Measurements from ENCODE around the gene ENTPD6. TPM values are rescaled to one million over a fixed set of nuclear protein-coding genes. Genes with fewer than 3 reads are reported as not detected.

The ENTPD6 gene
- total RNA-seq, 1 donor from 2014 or later = 73.4 TPM

DNA sequence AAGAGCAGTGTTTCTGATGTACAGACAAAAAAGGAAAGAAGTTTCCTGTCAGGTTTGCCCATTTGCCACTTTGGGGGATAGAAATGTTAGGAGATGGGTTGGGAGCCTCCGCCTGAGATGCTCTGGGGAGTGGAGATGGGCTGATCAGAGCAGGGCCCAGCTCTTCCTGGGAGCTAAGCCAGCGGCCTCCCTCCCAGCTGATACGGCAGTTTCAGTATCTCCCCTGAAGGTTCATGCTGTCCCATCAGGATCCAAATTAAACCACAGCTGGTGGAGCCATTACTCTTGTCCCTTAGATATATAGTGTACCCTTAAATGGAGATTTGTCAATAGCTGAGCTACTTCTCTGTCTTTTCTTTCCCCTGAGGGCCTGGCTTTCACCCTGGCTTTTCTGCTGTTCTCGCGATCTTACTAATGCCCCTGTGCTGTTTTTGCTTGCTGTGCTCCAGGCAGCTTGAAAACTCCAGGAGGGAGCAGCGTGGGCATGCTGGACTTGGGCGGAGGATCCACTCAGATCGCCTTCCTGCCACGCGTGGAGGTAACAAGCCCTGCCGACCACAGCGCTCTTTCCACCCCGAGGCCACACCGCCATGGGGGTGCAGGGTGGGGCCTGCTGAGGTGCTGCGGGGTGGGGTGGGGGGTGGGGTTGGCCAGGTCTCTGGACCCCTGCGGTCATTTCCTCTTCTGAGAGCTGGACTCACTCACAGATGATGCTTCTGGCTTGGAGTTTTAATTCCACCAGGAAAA lies 20.9 kb downstream of the ENTPD6 start:
- no peaks in the 10 kb centered on the region for H3K4me1 Mint-ChIP-seq
- H3K27ac Mint-ChIP-seq (ENCODE audit: unreplicated experiment) = no peak overlapping the region

DNA sequence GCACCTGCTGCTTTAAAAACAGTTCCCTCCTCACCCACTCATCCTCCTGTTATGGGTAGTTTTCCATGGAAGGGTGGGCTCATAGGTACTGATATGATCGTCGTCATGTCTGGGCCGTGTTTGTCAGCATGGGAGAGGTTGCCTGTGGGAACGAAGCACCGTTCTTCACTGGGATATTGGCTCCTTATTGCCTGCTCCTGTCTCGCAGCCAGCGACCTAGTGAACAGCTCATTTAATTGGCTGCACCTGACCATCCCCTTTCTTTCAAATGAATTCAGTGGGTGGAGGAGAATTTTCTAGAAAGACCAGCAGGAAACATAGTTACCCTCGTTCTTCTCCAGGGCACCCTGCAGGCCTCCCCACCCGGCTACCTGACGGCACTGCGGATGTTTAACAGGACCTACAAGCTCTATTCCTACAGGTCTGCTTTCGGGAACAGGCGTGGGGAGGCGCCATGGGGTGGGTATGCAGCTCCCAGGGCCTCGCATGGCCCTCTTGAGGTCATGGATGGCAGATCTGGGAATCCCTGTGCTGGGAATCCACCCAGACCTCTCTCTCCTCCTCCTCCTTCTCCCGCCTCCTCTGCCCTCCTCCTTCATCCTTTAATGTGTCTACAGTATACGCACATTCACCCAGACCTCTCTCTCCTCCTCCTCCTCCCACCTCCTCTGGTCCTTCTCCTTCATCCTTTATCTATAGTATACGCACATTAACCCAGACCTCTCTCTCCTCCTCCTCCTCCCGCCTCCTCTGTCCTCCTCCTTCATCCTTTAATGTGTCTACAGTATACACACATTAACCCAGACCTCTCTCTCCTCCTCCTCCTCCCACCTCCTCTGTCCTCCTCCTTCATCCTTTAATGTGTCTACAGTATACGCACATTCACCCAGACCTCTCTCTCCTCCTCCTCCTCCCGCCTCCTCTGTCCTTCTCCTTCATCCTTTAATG lies 21.9 kb downstream of the ENTPD6 start:
- Mint-ChIP-seq H3K36me3 (ENCODE audit: low read depth) (no peaks in the 10 kb centered on the region), H3K9me3 (no peaks in the 10 kb centered on the region), H3K27ac (ENCODE audit: unreplicated experiment) (peak overlapping the region; percentile 50), H3K4me3 (no peak overlapping the region), H3K4me1 (no peaks in the 10 kb centered on the region), H3K27me3 (ENCODE audit: low read depth) (no peaks in the 10 kb centered on the region)
- no peak for DNase-seq (ENCODE audit: low read depth, low spot score)
- TF ChIP-seq, protein P1, sequence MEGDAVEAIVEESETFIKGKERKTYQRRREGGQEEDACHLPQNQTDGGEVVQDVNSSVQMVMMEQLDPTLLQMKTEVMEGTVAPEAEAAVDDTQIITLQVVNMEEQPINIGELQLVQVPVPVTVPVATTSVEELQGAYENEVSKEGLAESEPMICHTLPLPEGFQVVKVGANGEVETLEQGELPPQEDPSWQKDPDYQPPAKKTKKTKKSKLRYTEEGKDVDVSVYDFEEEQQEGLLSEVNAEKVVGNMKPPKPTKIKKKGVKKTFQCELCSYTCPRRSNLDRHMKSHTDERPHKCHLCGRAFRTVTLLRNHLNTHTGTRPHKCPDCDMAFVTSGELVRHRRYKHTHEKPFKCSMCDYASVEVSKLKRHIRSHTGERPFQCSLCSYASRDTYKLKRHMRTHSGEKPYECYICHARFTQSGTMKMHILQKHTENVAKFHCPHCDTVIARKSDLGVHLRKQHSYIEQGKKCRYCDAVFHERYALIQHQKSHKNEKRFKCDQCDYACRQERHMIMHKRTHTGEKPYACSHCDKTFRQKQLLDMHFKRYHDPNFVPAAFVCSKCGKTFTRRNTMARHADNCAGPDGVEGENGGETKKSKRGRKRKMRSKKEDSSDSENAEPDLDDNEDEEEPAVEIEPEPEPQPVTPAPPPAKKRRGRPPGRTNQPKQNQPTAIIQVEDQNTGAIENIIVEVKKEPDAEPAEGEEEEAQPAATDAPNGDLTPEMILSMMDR (conservative IDR thresholded peaks at IDR 0.05) = no peak

More for the DNA sequence above, 20.9 kb downstream of the ENTPD6 start:
- Mint-ChIP-seq H3K36me3 (ENCODE audit: low read depth) (peaks cover 3% of the 10 kb centered on the region), H3K9me3 (no peaks in the 10 kb centered on the region), H3K27me3 (ENCODE audit: low read depth) (no peaks in the 10 kb centered on the region), H3K4me3 (no peak overlapping the region)
- DNase-seq (ENCODE audit: low read depth, low spot score) = no peak
- TF ChIP-seq, protein P1 (conservative IDR thresholded peaks at IDR 0.05) = no peak

DNA sequence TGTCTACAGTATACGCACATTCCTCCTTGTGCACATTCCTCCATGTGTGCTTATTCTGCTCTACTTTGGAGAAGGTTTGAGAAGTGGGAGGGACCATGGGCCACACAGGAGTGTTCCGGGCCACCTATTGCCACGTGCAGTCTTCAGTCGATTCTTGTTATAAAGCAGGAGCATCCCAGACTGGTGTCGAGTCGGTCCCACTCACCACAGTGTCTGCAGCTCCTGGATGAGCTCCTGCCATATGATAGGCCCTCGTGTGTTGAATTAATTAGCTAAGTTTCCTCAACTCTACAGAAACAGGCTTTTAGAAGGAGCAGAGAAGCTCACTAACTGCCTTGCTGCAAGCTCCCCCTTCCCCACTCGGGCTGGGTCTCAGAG lies 22.6 kb downstream of the ENTPD6 start:
- H3K36me3 Mint-ChIP-seq (ENCODE audit: low read depth) = no peaks in the 10 kb centered on the region
- H3K9me3 Mint-ChIP-seq = no peaks in the 10 kb centered on the region
- TF ChIP-seq, protein P1 (conservative IDR thresholded peaks at IDR 0.05) = no peak
- peaks cover 2% of the 10 kb centered on the region for H3K4me1 Mint-ChIP-seq
- H3K4me3 Mint-ChIP-seq = no peak overlapping the region
- no peak for DNase-seq (ENCODE audit: low read depth, low spot score)
- no peaks in the 10 kb centered on the region for H3K27me3 Mint-ChIP-seq (ENCODE audit: low read depth)
- peak overlapping the region; percentile 50 for H3K27ac Mint-ChIP-seq (ENCODE audit: unreplicated experiment)

DNA sequence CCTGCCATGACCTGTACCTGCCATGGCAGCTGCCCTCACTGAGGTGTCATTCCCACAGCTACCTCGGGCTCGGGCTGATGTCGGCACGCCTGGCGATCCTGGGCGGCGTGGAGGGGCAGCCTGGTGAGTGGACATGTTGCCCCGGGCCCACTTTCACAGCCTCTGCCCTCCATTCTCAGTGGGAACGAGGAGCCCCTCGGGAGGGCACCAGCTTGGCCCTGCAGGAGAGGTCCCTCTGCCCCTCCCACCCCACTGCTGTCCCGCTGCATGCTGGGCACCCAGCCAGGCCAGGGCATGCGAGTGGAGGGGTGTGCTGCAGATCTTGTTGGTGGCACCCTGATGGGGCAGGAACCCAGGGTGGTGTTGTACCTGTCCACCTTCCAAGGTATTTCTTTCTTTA lies 23.0 kb downstream of the ENTPD6 start:
- no peaks in the 10 kb centered on the region for H3K9me3 Mint-ChIP-seq
- no peak for DNase-seq (ENCODE audit: low read depth, low spot score)

DNA sequence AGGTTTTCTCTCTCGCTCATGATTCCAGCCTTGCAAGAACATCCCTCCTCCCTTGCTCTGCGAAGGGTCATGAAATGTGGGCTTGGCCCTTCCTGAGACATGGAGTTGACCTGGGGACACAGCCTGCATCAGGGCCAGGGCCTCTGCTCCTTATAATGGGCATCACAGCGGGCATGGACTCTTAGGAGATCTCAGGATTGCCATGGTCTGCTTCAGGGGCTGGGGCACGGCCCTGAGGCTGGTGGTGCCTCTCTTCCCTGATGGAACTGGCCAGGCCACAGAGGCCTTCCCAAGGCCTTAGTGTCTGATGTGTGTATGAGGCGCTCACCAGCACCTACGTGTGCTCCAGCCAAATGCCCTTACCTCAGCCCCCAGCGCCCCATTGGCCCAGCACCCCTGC lies 23.9 kb downstream of the ENTPD6 start:
- H3K4me3 Mint-ChIP-seq = no peak overlapping the region
- DNase-seq (ENCODE audit: low read depth, low spot score) = no peak
- H3K4me1 Mint-ChIP-seq = peaks cover 6% of the 10 kb centered on the region
- H3K27ac Mint-ChIP-seq (ENCODE audit: unreplicated experiment) = no peak overlapping the region
- no peaks in the 10 kb centered on the region for H3K27me3 Mint-ChIP-seq (ENCODE audit: low read depth)
- TF ChIP-seq, protein P1 (conservative IDR thresholded peaks at IDR 0.05) = no peak
- no peaks in the 10 kb centered on the region for H3K9me3 Mint-ChIP-seq
- no peaks in the 10 kb centered on the region for H3K36me3 Mint-ChIP-seq (ENCODE audit: low read depth)

More for the DNA sequence above, 23.0 kb downstream of the ENTPD6 start:
- TF ChIP-seq, protein P1 (conservative IDR thresholded peaks at IDR 0.05) = no peak
- no peaks in the 10 kb centered on the region for H3K36me3 Mint-ChIP-seq (ENCODE audit: low read depth)
- H3K27ac Mint-ChIP-seq (ENCODE audit: unreplicated experiment) = peak overlapping the region; percentile 50
- peaks cover 6% of the 10 kb centered on the region for H3K4me1 Mint-ChIP-seq
- no peaks in the 10 kb centered on the region for H3K27me3 Mint-ChIP-seq (ENCODE audit: low read depth)
- H3K4me3 Mint-ChIP-seq = no peak overlapping the region
